CD4-positive, alpha-beta T cell (primary cell): Measurements from ENCODE around the gene FCER2. TPM values are rescaled to one million over a fixed set of nuclear protein-coding genes. Genes with fewer than 3 reads are reported as not detected.
A peak's percentile ranks its signal among the peaks of the same experiment; 100 is the strongest.

Experiments used
- ATAC-seq: fragments of 200-7000 bp; cut with Tn5 transposase; one replicate; pipeline ENCODE4 v1.10.0; 2022; ENCODE audit warnings: mild to moderate bottlenecking; ENCODE audit not compliant: poor library complexity
- CTCF ChIA-PET: fragments of 350-600 bp; sonication (Branson Sonifier 250); formaldehyde crosslinking; loops from one replicate; lab custom pipeline; 2021; ENCODE audit warnings: antibody characterized with exemption, inconsistent platforms; lab: Charles Lee
- POLR2A ChIA-PET: fragments of 350-600 bp; sonication (Branson Sonifier 250); formaldehyde crosslinking; loops from one replicate; lab custom pipeline; 2021; ENCODE audit warnings: antibody characterized with exemption, inconsistent platforms; lab: Charles Lee
- DNase-seq, 14 experiments: peaks; one replicate each; pipeline ENCODE4 v3.0.0-alpha.2; 2013 to 2020; ENCODE audit warnings: mixed read lengths in 2 of 14
- H3K27ac ChIP-seq, 2 donors: one replicate each; pipeline versions ENCODE4 v1.5.1 to v1.7.0; 2013; ENCODE audit warnings: low read length in 2 of 2, low read depth in 1 of 2, mild to moderate bottlenecking in 1 of 2
- H3K27me3 ChIP-seq, 2 experiments: 1 replicate in 1 of 2; 2 replicates in 1 of 2; pipeline versions ENCODE4 v1.6.1 to v1.7.0; 2013; ENCODE audit warnings: low read length in 2 of 2, control low read depth in 1 of 2, mild to moderate bottlenecking in 1 of 2, moderate library complexity in 1 of 2; ENCODE audit not compliant: insufficient read depth in 2 of 2, control insufficient read depth in 1 of 2
- H3K36me3 ChIP-seq: one replicate; pipeline ENCODE4 v1.6.1; 2013; ENCODE audit warnings: low read length, control low read depth; ENCODE audit not compliant: insufficient read depth
- H3K4me1 ChIP-seq: one replicate; pipeline ENCODE4 v1.6.1; 2013; ENCODE audit warnings: low read length, control low read depth; ENCODE audit not compliant: insufficient read depth
- H3K4me3 ChIP-seq: one replicate; pipeline ENCODE4 v1.5.1; 2013; ENCODE audit warnings: mild to moderate bottlenecking, low read length, moderate library complexity
- H3K9me3 ChIP-seq, 2 experiments: 1 replicate in 1 of 2; 2 replicates in 1 of 2; pipeline versions ENCODE4 v1.6.1 to v1.7.0; 2013; ENCODE audit warnings: low read length in 2 of 2, mild to moderate bottlenecking in 2 of 2, control low read depth in 1 of 2, moderate library complexity in 1 of 2; ENCODE audit not compliant: control insufficient read depth in 1 of 2, insufficient read depth in 1 of 2
- H3K27ac Mint-ChIP-seq: one replicate; pipeline ENCODE4 v1.8.0; 2020; ENCODE audit warnings: mixed read lengths
- H3K27me3 Mint-ChIP-seq: one replicate; pipeline ENCODE4 v1.8.0; 2021; ENCODE audit warnings: mixed read lengths
- H3K36me3 Mint-ChIP-seq: one replicate; pipeline ENCODE4 v1.8.0; 2021; ENCODE audit warnings: low read depth, mixed read lengths
- H3K4me1 Mint-ChIP-seq: one replicate; pipeline ENCODE4 v1.8.0; 2021; ENCODE audit warnings: low read depth, mixed read lengths
- H3K4me3 Mint-ChIP-seq: one replicate; pipeline ENCODE4 v1.8.0; 2020; ENCODE audit warnings: mild to moderate bottlenecking, mixed read lengths
- H3K9me3 Mint-ChIP-seq: one replicate; pipeline ENCODE4 v1.8.0; 2020; ENCODE audit warnings: mixed read lengths
- intact Hi-C, 2 experiments: fragments of 100-400 bp; cut with DNase I in 1 of 2; cut with micrococcal nuclease in 1 of 2; formaldehyde crosslinking; loops; one replicate each; pipeline versions ENCODE4 v1.15.1 to v1.9.0; 2023 to 2025; cut with DNase I, micrococcal nuclease
- total RNA-seq, 174 experiments: library from RNA in 2 of 174; stranded (reverse) in 2 of 174; gene quantifications; one replicate each; pipeline ENCODE4 v1.2.3 and lab custom pipeline; 2021 to 2026
- TF ChIP-seq, protein P1 (sequence below): fragments of 200-600 bp; IDR thresholded peaks from one replicate; pipeline ENCODE4 v1.8.0; 2022; ENCODE audit warnings: antibody characterized with exemption, mild to moderate bottlenecking

FCER2 gene
- total RNA-seq, 2 experiments from 2014 or later: not detected

DNA sequence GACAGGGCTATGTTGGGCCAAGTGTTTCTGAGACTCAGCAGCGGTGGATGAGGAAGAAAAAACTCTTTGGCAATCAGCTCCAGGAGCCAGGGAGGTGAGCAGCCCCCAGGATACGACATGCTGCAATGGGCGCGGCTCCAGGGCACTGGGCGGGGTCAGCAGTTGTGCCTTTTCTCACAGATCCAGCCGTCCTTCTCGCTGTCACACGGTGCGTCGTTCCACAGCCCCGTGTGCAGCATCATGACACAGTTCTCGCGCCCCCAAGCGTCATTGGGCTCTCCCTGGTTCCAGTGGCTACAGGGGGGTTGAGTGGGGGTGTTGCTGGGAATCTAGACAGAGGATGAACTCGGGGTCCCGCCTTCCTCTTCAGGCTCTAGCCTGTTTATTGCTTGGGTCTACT is 27.3 kb upstream of the FCER2 start:
- Histone ChIP-seq H3K36me3 (no peaks in the 10 kb centered on the region), H3K4me1 (peaks cover 19% of the 10 kb centered on the region), H3K4me3 (no peak overlapping the region), H3K27me3 (peaks cover 28 to 44% of the 10 kb centered on the region in 2 experiments), H3K27ac (no peak overlapping the region), H3K9me3 (peaks cover 0 to 28% of the 10 kb centered on the region in 2 experiments)
- Mint-ChIP-seq H3K4me1 (peaks cover 14% of the 10 kb centered on the region), H3K27me3 (peaks cover 51% of the 10 kb centered on the region), H3K27ac (no peak overlapping the region), H3K36me3 (no peaks in the 10 kb centered on the region), H3K9me3 (no peaks in the 10 kb centered on the region), H3K4me3 (no peak overlapping the region)
- ChIA-PET POLR2A (no interaction called here), CTCF (no interaction called here)
- TF ChIP-seq, protein P1, sequence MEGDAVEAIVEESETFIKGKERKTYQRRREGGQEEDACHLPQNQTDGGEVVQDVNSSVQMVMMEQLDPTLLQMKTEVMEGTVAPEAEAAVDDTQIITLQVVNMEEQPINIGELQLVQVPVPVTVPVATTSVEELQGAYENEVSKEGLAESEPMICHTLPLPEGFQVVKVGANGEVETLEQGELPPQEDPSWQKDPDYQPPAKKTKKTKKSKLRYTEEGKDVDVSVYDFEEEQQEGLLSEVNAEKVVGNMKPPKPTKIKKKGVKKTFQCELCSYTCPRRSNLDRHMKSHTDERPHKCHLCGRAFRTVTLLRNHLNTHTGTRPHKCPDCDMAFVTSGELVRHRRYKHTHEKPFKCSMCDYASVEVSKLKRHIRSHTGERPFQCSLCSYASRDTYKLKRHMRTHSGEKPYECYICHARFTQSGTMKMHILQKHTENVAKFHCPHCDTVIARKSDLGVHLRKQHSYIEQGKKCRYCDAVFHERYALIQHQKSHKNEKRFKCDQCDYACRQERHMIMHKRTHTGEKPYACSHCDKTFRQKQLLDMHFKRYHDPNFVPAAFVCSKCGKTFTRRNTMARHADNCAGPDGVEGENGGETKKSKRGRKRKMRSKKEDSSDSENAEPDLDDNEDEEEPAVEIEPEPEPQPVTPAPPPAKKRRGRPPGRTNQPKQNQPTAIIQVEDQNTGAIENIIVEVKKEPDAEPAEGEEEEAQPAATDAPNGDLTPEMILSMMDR: no peak
- ATAC-seq: peak; percentile 49
- peak in 2 of 14 experiments; percentile 29 to 39 for DNase-seq
- intact Hi-C loops: no loop called here

DNA sequence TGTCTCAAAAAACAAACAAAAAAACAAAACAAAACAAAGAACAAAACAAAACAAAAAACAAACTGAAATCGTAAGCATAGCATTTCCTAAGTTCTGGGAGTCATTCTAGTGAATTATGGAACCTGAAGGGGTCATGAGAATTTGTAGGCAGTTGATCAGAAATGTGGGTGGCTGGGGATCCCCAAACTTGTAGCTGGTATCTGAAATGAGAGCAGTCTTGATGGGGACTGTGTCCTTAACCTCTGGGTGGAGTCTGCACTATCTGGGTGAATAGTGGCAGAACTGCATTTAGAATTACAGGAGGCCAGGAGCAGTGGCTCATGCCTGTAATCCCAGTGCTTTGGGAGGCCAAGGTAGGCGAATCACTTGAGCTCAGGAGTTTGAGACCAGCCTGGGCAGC is 23.9 kb upstream of the FCER2 start:
- ChIA-PET POLR2A (interaction anchor here (1.2 kb wide), 1 partner anchor 20 kb away, joined by 3 read pairs; no protein-coding TSS in a partner anchor), CTCF (no interaction called here)
- H3K4me1 Mint-ChIP-seq: peaks cover 14% of the 10 kb centered on the region
- ATAC-seq (no peak), DNase-seq (no peak)
- peaks cover 35% of the 10 kb centered on the region for H3K27me3 Mint-ChIP-seq
- peaks cover 22 to 33% of the 10 kb centered on the region in 2 experiments for H3K27me3 ChIP-seq
- no peak overlapping the region for H3K4me3 Mint-ChIP-seq
- no peaks in the 10 kb centered on the region for H3K36me3 Mint-ChIP-seq
- H3K9me3 Mint-ChIP-seq: no peaks in the 10 kb centered on the region
- H3K27ac Mint-ChIP-seq: no peak overlapping the region
- H3K9me3 ChIP-seq: peaks cover 0 to 18% of the 10 kb centered on the region in 2 experiments
- no peak overlapping the region for H3K4me3 ChIP-seq
- H3K27ac ChIP-seq: no peak overlapping the region
- TF ChIP-seq, protein P1: no peak
- intact Hi-C loops: no loop called here
- peaks cover 19% of the 10 kb centered on the region for H3K4me1 ChIP-seq
- no peaks in the 10 kb centered on the region for H3K36me3 ChIP-seq

DNA sequence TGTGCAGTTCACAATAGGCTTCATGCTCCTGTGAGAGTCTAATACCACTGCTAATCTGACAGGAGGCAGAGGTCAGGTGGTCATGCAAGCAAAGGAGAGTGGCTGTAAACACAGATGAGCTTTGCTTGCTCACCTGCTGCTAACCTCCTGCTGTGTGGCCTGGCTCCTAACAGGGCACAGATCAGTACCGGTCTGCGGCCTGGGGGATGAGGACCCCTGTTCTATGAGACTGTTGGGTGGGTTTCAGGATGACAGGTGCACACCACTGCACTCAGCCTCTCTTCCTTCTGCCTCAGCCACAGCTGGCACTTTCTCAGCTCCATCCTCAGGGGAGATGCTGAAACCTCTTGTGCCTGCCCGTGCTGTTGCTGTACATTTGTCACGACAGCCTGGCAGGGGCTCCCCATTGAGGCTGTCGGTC is 20.3 kb upstream of the FCER2 start:
- peaks cover 6% of the 10 kb centered on the region for H3K27me3 Mint-ChIP-seq
- no peak overlapping the region for H3K4me3 Mint-ChIP-seq
- ATAC-seq (no peak), DNase-seq (no peak)
- Histone ChIP-seq H3K27ac (no peak overlapping the region), H3K27me3 (peaks cover 0 to under 1% of the 10 kb centered on the region in 2 experiments), H3K4me1 (peaks cover 11% of the 10 kb centered on the region), H3K36me3 (no peaks in the 10 kb centered on the region), H3K9me3 (peaks cover 0 to 2% of the 10 kb centered on the region in 2 experiments), H3K4me3 (no peak overlapping the region)
- POLR2A ChIA-PET: no interaction called here
- CTCF ChIA-PET: no interaction called here
- no peaks in the 10 kb centered on the region for H3K4me1 Mint-ChIP-seq
- no peak overlapping the region for H3K27ac Mint-ChIP-seq
- intact Hi-C loops: no loop called here
- H3K36me3 Mint-ChIP-seq: no peaks in the 10 kb centered on the region
- no peaks in the 10 kb centered on the region for H3K9me3 Mint-ChIP-seq
- TF ChIP-seq, protein P1: no peak
